Neuronal stem cell (in vitro differentiated cells): Measurements from ENCODE around the gene IFT88.

ENCODE experiments used
- DNase-seq: peaks from one replicate; pipeline ENCODE4 v3.0.0-alpha.2; 2013; ENCODE audit warnings: low spot score
- H2AFZ ChIP-seq: one replicate; pipeline ENCODE4 v1.6.1; 2013; ENCODE audit warnings: mild to moderate bottlenecking, low read length, inconsistent platforms
- H2AK5ac ChIP-seq: 2 replicates; pipeline ENCODE4 v1.6.1; 2013; ENCODE audit warnings: low read depth, mild to moderate bottlenecking, inconsistent platforms, low read length, moderate library complexity, mixed read lengths
- H2BK120ac ChIP-seq: 2 replicates; pipeline ENCODE4 v1.6.1; 2013; ENCODE audit warnings: low read depth, mild to moderate bottlenecking, inconsistent platforms, low read length, moderate library complexity, mixed read lengths
- H2BK12ac ChIP-seq: one replicate; pipeline ENCODE4 v1.6.1; 2013; ENCODE audit warnings: low read length, inconsistent platforms
- H2BK15ac ChIP-seq: 2 replicates; pipeline ENCODE4 v1.6.1; 2013; ENCODE audit warnings: mild to moderate bottlenecking, low read length, inconsistent platforms, mixed read lengths
- H2BK5ac ChIP-seq: one replicate; pipeline ENCODE4 v1.6.1; 2013; ENCODE audit warnings: inconsistent platforms, mild to moderate bottlenecking, low read length, moderate library complexity
- H3K14ac ChIP-seq: one replicate; pipeline ENCODE4 v1.6.1; 2013; ENCODE audit warnings: low read length, inconsistent platforms
- H3K18ac ChIP-seq: 2 replicates; pipeline ENCODE4 v1.6.1; 2013; ENCODE audit warnings: low read length, inconsistent platforms
- H3K23ac ChIP-seq: 2 replicates; pipeline ENCODE4 v1.6.1; 2013; ENCODE audit warnings: low read depth, mild to moderate bottlenecking, mixed read lengths, low read length, inconsistent platforms; ENCODE audit not compliant: poor library complexity
- H3K27ac ChIP-seq: replicated peaks from 3 replicates; pipeline ENCODE4 v1.5.1; 2013; ENCODE audit warnings: low read length, inconsistent platforms
- H3K27me3 ChIP-seq, 3 experiments: 2 replicates each; pipeline ENCODE4 v1.6.1; 2013; ENCODE audit warnings: low read length in 3 of 3, mild to moderate bottlenecking in 2 of 3, inconsistent platforms in 1 of 3, low read depth in 1 of 3, mixed read lengths in 1 of 3, moderate library complexity in 1 of 3; ENCODE audit not compliant: control insufficient read depth in 3 of 3, insufficient read depth in 3 of 3
- H3K36me3 ChIP-seq, 2 donors: replicated peaks in 1 of 2; 2 replicates each; pipeline ENCODE4 v1.6.1; 2013; ENCODE audit warnings: low read length in 2 of 2; ENCODE audit not compliant: control insufficient read depth in 2 of 2, insufficient read depth in 2 of 2
- H3K4ac ChIP-seq: 2 replicates; pipeline ENCODE4 v1.6.1; 2013; ENCODE audit warnings: inconsistent platforms, mild to moderate bottlenecking, low read length, moderate library complexity
- H3K4me1 ChIP-seq, 2 donors: 1 replicate in 1 of 2; 2 replicates in 1 of 2; pipeline ENCODE4 v1.6.1; 2013; ENCODE audit warnings: low read length in 2 of 2, low read depth in 1 of 2; ENCODE audit not compliant: control insufficient read depth in 2 of 2, insufficient read depth in 1 of 2
- H3K4me2 ChIP-seq: one replicate; pipeline ENCODE4 v1.6.1; 2013; ENCODE audit warnings: mild to moderate bottlenecking, low read length, inconsistent platforms; ENCODE audit not compliant: insufficient read depth, poor library complexity, severe bottlenecking
- H3K4me3 ChIP-seq, 2 donors: 2 replicates each; pipeline ENCODE4 v1.5.1; 2013; ENCODE audit warnings: low read length in 2 of 2, mild to moderate bottlenecking in 2 of 2, inconsistent platforms in 1 of 2, moderate library complexity in 1 of 2
- H3K79me1 ChIP-seq: one replicate; pipeline ENCODE4 v1.6.1; 2013; ENCODE audit warnings: low read depth, mild to moderate bottlenecking, inconsistent platforms, low read length, moderate library complexity
- H3K9ac ChIP-seq: one replicate; pipeline ENCODE4 v1.6.1; 2013; ENCODE audit warnings: mild to moderate bottlenecking, low read depth, low read length, inconsistent platforms; ENCODE audit not compliant: poor library complexity
- H3K9me3 ChIP-seq, 2 donors: replicated peaks in 1 of 2; 2 replicates each; pipeline versions ENCODE3 to v1.6.1; 2013; ENCODE audit warnings: low read length in 2 of 2, mild to moderate bottlenecking in 2 of 2, inconsistent platforms in 1 of 2, low read depth in 1 of 2, mixed read lengths in 1 of 2, moderate library complexity in 1 of 2; ENCODE audit not compliant: control insufficient read depth in 2 of 2, insufficient read depth in 1 of 2
- H4K8ac ChIP-seq: one replicate; pipeline ENCODE4 v1.6.1; 2013; ENCODE audit warnings: low read depth, mild to moderate bottlenecking, inconsistent platforms, low read length, moderate library complexity
- H4K91ac ChIP-seq: one replicate; pipeline ENCODE4 v1.6.1; 2013; ENCODE audit warnings: low read length, low read depth, mild to moderate bottlenecking, inconsistent platforms; ENCODE audit not compliant: poor library complexity
- WGBS, 2 donors: extraction: QIAGEN DNeasy Blood & Tissue Kit; methylation state at CpG; one replicate each; pipeline ENCODE4 v1.1.7; 2013; ENCODE audit warnings: missing lambda C conversion rate in 2 of 2, mixed read lengths in 1 of 2; ENCODE audit not compliant: insufficient read length in 2 of 2, insufficient replicate concordance in 1 of 2; ENCODE audit errors: extremely low coverage in 2 of 2; 5-methylcytosine and 5-hydroxymethylcytosine counted together

IFT88 gene

GRCh38 chr13:20667857-20668437, 101.0 kb downstream of the IFT88 start:
- Histone ChIP-seq H3K4me2 (no peak overlapping the region), H2AFZ (no peak overlapping the region), H3K4me1 (peaks cover 3 to 8% of the 10 kb centered on the region in 2 donors), H2AK5ac (no peak overlapping the region), H3K27me3 (no peaks in the 10 kb centered on the region), H4K91ac (no peak overlapping the region), H2BK120ac (no peak overlapping the region), H3K4ac (no peak overlapping the region), H3K9me3 (peaks cover 0 to 2% of the 10 kb centered on the region in 2 donors), H2BK5ac (no peak overlapping the region), H3K18ac (no peak overlapping the region), H3K14ac (no peak overlapping the region), H2BK15ac (no peak overlapping the region), H3K4me3 (no peak overlapping the region), H3K79me1 (no peaks in the 10 kb centered on the region), H3K9ac (no peak overlapping the region), H3K23ac (no peak overlapping the region), H3K27ac (no peak overlapping the region), H3K36me3 (peaks cover 1 to 8% of the 10 kb centered on the region in 2 donors), H2BK12ac (no peak overlapping the region), H4K8ac (no peak overlapping the region)
- no CpG with 5 or more reads among the region's 4 CpGs for WGBS, 2 donors
- DNase-seq = no peak

- no peak for DNase-seq
- no CpG with 5 or more reads among the region's 5 CpGs for WGBS, 2 donors
Observed at GRCh38 chr13:20669162-20669561, 102.2 kb downstream of the IFT88 start.

GRCh38 chr13:20671789-20672188, 104.8 kb downstream of the IFT88 start:
- H2BK12ac ChIP-seq = no peak overlapping the region
- no peak overlapping the region for H3K23ac ChIP-seq
- no peaks in the 10 kb centered on the region for H3K27me3 ChIP-seq
- H2BK120ac ChIP-seq = no peak overlapping the region
- no peak overlapping the region for H2AFZ ChIP-seq
- H2AK5ac ChIP-seq = no peak overlapping the region
- H2BK15ac ChIP-seq = no peak overlapping the region
- H3K4me2 ChIP-seq = no peak overlapping the region
- no peak overlapping the region for H3K9ac ChIP-seq
- no peak overlapping the region for H4K8ac ChIP-seq
- peaks cover 0 to 14% of the 10 kb centered on the region in 2 donors for H3K36me3 ChIP-seq
- no peak overlapping the region for H3K4ac ChIP-seq
- no CpG with 5 or more reads among the region's 1 CpG for WGBS, 2 donors
- H3K4me3 ChIP-seq = no peak overlapping the region
- no peak overlapping the region for H2BK5ac ChIP-seq
- H3K79me1 ChIP-seq = no peaks in the 10 kb centered on the region
- H4K91ac ChIP-seq = no peak overlapping the region
- H3K27ac ChIP-seq = no peak overlapping the region
- H3K9me3 ChIP-seq = no peaks in the 10 kb centered on the region
- H3K4me1 ChIP-seq = peaks cover 0 to 9% of the 10 kb centered on the region in 2 donors
- H3K18ac ChIP-seq = no peak overlapping the region
- DNase-seq = no peak
- H3K14ac ChIP-seq = no peak overlapping the region

More at GRCh38 chr13:20669162-20669561, 102.2 kb downstream of the IFT88 start:
- Histone ChIP-seq H2AFZ (no peak overlapping the region), H3K27me3 (no peaks in the 10 kb centered on the region), H3K79me1 (no peaks in the 10 kb centered on the region), H3K36me3 (peaks cover 0 to 1% of the 10 kb centered on the region in 2 donors), H2BK5ac (no peak overlapping the region), H3K4ac (no peak overlapping the region), H3K9ac (no peak overlapping the region), H3K27ac (no peak overlapping the region), H3K4me1 (peaks cover 2 to 11% of the 10 kb centered on the region in 2 donors), H2BK15ac (no peak overlapping the region), H2BK120ac (no peak overlapping the region), H3K18ac (no peak overlapping the region), H3K14ac (no peak overlapping the region), H3K9me3 (peaks cover 0 to 2% of the 10 kb centered on the region in 2 donors), H4K91ac (no peak overlapping the region), H2AK5ac (no peak overlapping the region), H3K23ac (no peak overlapping the region), H4K8ac (no peak overlapping the region), H2BK12ac (no peak overlapping the region), H3K4me3 (no peak overlapping the region), H3K4me2 (no peak overlapping the region)

- H3K36me3 ChIP-seq = peaks cover 0 to 14% of the 10 kb centered on the region in 2 donors
- H3K4ac ChIP-seq = no peak overlapping the region
- H2BK5ac ChIP-seq = no peak overlapping the region
- H3K14ac ChIP-seq = no peak overlapping the region
- H3K18ac ChIP-seq = no peak overlapping the region
- H3K27ac ChIP-seq = no peak overlapping the region
- H2AFZ ChIP-seq = no peak overlapping the region
- no peak overlapping the region for H2BK15ac ChIP-seq
- H2BK120ac ChIP-seq = no peak overlapping the region
- no peak overlapping the region for H3K9ac ChIP-seq
- no peaks in the 10 kb centered on the region for H3K79me1 ChIP-seq
- no peak overlapping the region for H4K8ac ChIP-seq
- H3K9me3 ChIP-seq = no peaks in the 10 kb centered on the region
- H4K91ac ChIP-seq = no peak overlapping the region
- no peak overlapping the region for H2AK5ac ChIP-seq
- H3K4me2 ChIP-seq = no peak overlapping the region
- H3K23ac ChIP-seq = no peak overlapping the region
- no peaks in the 10 kb centered on the region for H3K27me3 ChIP-seq
- H2BK12ac ChIP-seq = no peak overlapping the region
- no peak for DNase-seq
- H3K4me3 ChIP-seq = no peak overlapping the region
- peaks cover 0 to 9% of the 10 kb centered on the region in 2 donors for H3K4me1 ChIP-seq
- no CpG with 5 or more reads among the region's 2 CpGs for WGBS, 2 donors
Observed at GRCh38 chr13:20672772-20673171, 105.8 kb downstream of the IFT88 start.
